GM18909 (cell line): ENCODE measurements around the gene NEURL2.
A peak's percentile ranks its signal among the peaks of the same experiment; 100 is the strongest.
"Not testable (repeated sequence)": the region's sequence is repeated elsewhere in the genome, so short reads cannot be mapped to it uniquely, and the experiment has no call there.

Experiments
- ATAC-seq: cut with Tn5 transposase; IDR thresholded peaks from one replicate; pipeline ENCODE4 v1.9.1; 2021; ENCODE audit warnings: mild to moderate bottlenecking; ENCODE audit not compliant: unreplicated experiment, poor library complexity

Gene NEURL2

GRCh38 chr20:45878076-45878761, 12.8 kb downstream of the NEURL2 start:
- ATAC-seq: no peak

GRCh38 chr20:45874576-45874975, 16.4 kb downstream of the NEURL2 start:
- no peak for ATAC-seq

GRCh38 chr20:45874104-45874481, 16.9 kb downstream of the NEURL2 start:
- ATAC-seq: not testable (repeated sequence)

GRCh38 chr20:45873409-45874103, 17.5 kb downstream of the NEURL2 start:
- ATAC-seq: no peak

GRCh38 chr20:45872626-45873025, 18.4 kb downstream of the NEURL2 start:
- ATAC-seq: no peak

GRCh38 chr20:45867819-45868176, 23.2 kb downstream of the NEURL2 start:
- ATAC-seq: no peak

- ATAC-seq: no peak
These were observed 23.7 kb downstream of the NEURL2 start for GRCh38 chr20:45867136-45867818.

- ATAC-seq: no peak
These were observed 24.6 kb downstream of the NEURL2 start for GRCh38 chr20:45866454-45866853.

- no peak for ATAC-seq
These were observed 27.2 kb downstream of the NEURL2 start for GRCh38 chr20:45863543-45864470.

GRCh38 chr20:45861221-45862075, 29.6 kb downstream of the NEURL2 start:
- no peak for ATAC-seq

- no peak for ATAC-seq
These were observed 30.3 kb downstream of the NEURL2 start for GRCh38 chr20:45860560-45861220.

GRCh38 chr20:45859916-45860315, 31.1 kb downstream of the NEURL2 start:
- no peak for ATAC-seq

GRCh38 chr20:45857882-45858216, 33.2 kb downstream of the NEURL2 start:
- ATAC-seq: peak; percentile 15

- peak; percentile 95 for ATAC-seq
These were observed 33.7 kb downstream of the NEURL2 start, which contains the start of the genes ACOT8 and ZSWIM3 for GRCh38 chr20:45857114-45857881. Gene ACOT8, minus strand, starts transcription at chr20:45857392. Its CDS starts 77 bp downstream, at chr20:45857315. Gene ZSWIM3, plus strand, starts transcription at chr20:45857614. Its CDS starts 212 bp downstream, at chr20:45857826.

- ATAC-seq: no peak
These were observed 37.5 kb downstream of the NEURL2 start for GRCh38 chr20:45853484-45853883.

- no peak for ATAC-seq
These were observed 38.7 kb downstream of the NEURL2 start for GRCh38 chr20:45852326-45852725.

GRCh38 chr20:45851501-45851900, 39.5 kb downstream of the NEURL2 start:
- ATAC-seq: no peak

- no peak for ATAC-seq
These were observed 40.1 kb downstream of the NEURL2 start for GRCh38 chr20:45850926-45851325.
